HG02588 (cell line): ENCODE results near the gene ABHD8.

Experiments used
- ATAC-seq: cut with Tn5 transposase; IDR thresholded peaks from one replicate; pipeline ENCODE4 v1.9.1; 2021; ENCODE audit warnings: mild to moderate bottlenecking, moderate library complexity; ENCODE audit not compliant: unreplicated experiment

ABHD8 gene

GRCh38 chr19:17244618-17245534 lies 58.3 kb downstream of the ABHD8 start:
- ATAC-seq, result peak; percentile 22

DNA sequence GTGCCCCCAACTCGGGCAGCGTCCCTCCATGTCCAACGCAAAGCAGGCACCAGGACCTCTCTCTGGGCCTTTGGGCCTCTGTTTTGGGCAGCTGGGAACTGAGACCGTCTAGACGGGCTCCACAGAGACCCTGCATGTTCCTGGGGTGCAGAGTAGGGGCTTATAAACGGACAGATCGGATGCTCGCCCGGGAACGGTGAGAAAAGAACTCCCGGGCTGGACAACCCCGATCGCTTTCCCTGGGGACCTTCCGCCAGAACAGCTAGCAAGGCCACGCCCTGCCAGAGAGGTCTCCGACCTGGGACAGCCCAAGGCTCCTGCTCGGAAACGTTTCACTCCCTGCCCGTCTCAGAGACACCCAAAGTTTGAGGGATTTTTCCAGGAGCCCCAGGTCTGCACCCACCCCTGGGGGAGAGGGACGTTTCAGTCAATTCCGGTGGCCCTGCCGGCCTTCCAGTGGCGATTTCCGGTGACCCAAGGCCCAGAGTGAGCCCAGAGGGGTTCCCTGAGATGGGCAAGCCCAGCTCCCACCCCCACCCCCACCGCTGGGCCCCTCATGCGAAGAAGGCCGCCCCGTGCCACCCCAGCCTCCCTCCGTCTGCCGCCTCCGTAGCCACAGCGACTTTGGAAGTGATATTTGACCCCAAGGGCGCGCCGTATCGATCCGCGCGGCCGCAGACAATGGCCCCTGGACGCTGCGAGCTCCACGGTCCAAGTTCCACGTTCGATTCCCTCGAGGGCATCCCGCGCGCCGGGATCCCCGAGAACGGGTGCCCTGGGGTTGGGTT lies 59.2 kb downstream of the ABHD8 start:
- no peak for ATAC-seq

DNA sequence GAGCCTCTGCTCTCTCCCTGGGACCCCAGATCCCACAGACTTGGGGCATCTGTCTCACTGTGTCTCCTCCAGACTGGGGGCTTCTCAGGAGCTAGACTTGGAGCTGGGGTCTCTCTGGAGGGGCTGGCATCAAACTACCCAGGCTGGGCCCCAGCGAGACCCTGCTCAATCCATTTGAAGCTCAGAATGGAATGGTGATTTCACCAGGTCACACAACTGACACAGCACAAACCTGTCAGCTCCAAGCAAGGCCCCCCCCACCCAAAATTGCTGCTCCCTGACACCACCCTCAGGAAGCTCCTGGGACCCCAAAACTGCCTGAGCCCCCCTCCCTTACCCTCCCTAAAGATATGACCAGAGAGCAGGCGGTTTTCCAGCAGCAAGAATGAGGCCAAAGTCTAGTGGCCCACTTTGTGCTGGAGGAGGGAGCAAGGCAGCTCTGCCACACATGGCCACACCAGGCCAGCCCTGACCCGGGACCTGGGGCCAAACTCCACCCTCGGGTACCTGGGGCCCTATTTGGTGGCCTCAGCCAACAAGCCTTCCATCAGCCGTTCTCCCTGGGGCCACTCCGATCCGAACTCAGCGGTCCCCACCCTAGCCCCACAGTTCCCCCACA lies 59.9 kb downstream of the ABHD8 start:
- ATAC-seq, result no peak

GRCh38 chr19:17242431-17243208 lies 60.6 kb downstream of the ABHD8 start:
- no peak for ATAC-seq
